SK-N-SH treated with all-trans-retinoic acid at 6 μM for 48 hours (cell line): ENCODE results near the gene MTA3.

Experiments used
- ATAC-seq: fragments of 200-7000 bp; cut with Tn5 transposase; 3 replicates; pipeline ENCODE4 v1.9.1; 2020; ENCODE audit warnings: mild to moderate bottlenecking, moderate library complexity
- ARNTL ChIP-seq: fragments of 450-650 bp; formaldehyde crosslinking; IDR thresholded peaks from 2 replicates; pipeline ENCODE4 v1.5.0; 2020; ENCODE audit warnings: low read depth, mild to moderate bottlenecking, moderate library complexity, borderline replicate concordance
- BACH2 ChIP-seq: fragments of 250-450 bp; sonication (Bioruptor Pico); IDR thresholded peaks from 2 replicates; pipeline ENCODE4 v1.9.0; 2021; ENCODE audit warnings: mild to moderate bottlenecking, borderline replicate concordance
- CSDC2 ChIP-seq: fragments of 250-450 bp; sonication (Bioruptor Pico); IDR thresholded peaks from 2 replicates; pipeline ENCODE4 v1.5.0; 2020; ENCODE audit warnings: mild to moderate bottlenecking, moderate library complexity
- ESRRG ChIP-seq: fragments of 250-450 bp; sonication (Bioruptor Pico); IDR thresholded peaks from 2 replicates; pipeline ENCODE4 v1.6.1; 2021; ENCODE audit warnings: mild to moderate bottlenecking
- GLIS3 ChIP-seq: fragments of 250-450 bp; sonication (Bioruptor Pico); IDR thresholded peaks from 2 replicates; pipeline ENCODE4 v1.5.0; 2020; ENCODE audit warnings: mild to moderate bottlenecking, moderate library complexity
- ISL1 ChIP-seq: fragments of 250-450 bp; sonication (Bioruptor Pico); IDR thresholded peaks from 2 replicates; pipeline ENCODE4 v2.1.2; 2022; ENCODE audit warnings: mild to moderate bottlenecking, moderate library complexity
- OSR1 ChIP-seq: fragments of 250-450 bp; sonication (Bioruptor Pico); IDR thresholded peaks from 2 replicates; pipeline ENCODE4 v1.8.0; 2022; ENCODE audit warnings: moderate library complexity, mild to moderate bottlenecking, inconsistent platforms
- PPARA ChIP-seq: fragments of 250-450 bp; sonication (Bioruptor Pico); IDR thresholded peaks from 2 replicates; pipeline ENCODE4 v1.5.0; 2020; ENCODE audit warnings: mild to moderate bottlenecking, borderline replicate concordance
- RARB ChIP-seq: fragments of 250-450 bp; sonication (Bioruptor Pico); IDR thresholded peaks from 2 replicates; pipeline ENCODE4 v1.8.0; 2021; ENCODE audit warnings: mild to moderate bottlenecking, moderate library complexity
- SNAI2 ChIP-seq: fragments of 250-450 bp; sonication (Bioruptor Pico); IDR thresholded peaks from 2 replicates; pipeline ENCODE4 v1.5.0; 2020; ENCODE audit warnings: mild to moderate bottlenecking, moderate library complexity
- TCF4 ChIP-seq: fragments of 250-450 bp; sonication (Bioruptor Pico); IDR thresholded peaks from 2 replicates; pipeline ENCODE4 v1.8.0; 2021; ENCODE audit warnings: mild to moderate bottlenecking, moderate library complexity, borderline replicate concordance
- TOX ChIP-seq: fragments of 250-450 bp; sonication (Bioruptor Pico); IDR thresholded peaks from 2 replicates; pipeline ENCODE4 v1.8.0; 2021; ENCODE audit warnings: mild to moderate bottlenecking, moderate library complexity, borderline replicate concordance
- TSHZ2 ChIP-seq: fragments of 250-450 bp; sonication (Bioruptor Pico); IDR thresholded peaks from 2 replicates; pipeline ENCODE4 v1.5.0; 2020; ENCODE audit warnings: mild to moderate bottlenecking, moderate library complexity
- ZC3H10 ChIP-seq: fragments of 250-450 bp; sonication (Bioruptor Pico); IDR thresholded peaks from 2 replicates; pipeline ENCODE4 v1.5.1; 2021; ENCODE audit warnings: mild to moderate bottlenecking, moderate library complexity
- ZFP3 ChIP-seq: fragments of 250-450 bp; sonication (Bioruptor Pico); IDR thresholded peaks from 2 replicates; pipeline ENCODE4 v1.5.0; 2020; ENCODE audit warnings: mild to moderate bottlenecking, moderate library complexity
- ZFP30 ChIP-seq: fragments of 450-650 bp; formaldehyde crosslinking; IDR thresholded peaks from 2 replicates; pipeline ENCODE4 v1.5.0; 2022; ENCODE audit warnings: mild to moderate bottlenecking, moderate library complexity
- ZNF70 ChIP-seq: fragments of 450-650 bp; formaldehyde crosslinking; IDR thresholded peaks from 2 replicates; pipeline ENCODE4 v1.5.0; 2020; ENCODE audit warnings: mild to moderate bottlenecking, moderate library complexity
- ZNF8 ChIP-seq: fragments of 450-650 bp; formaldehyde crosslinking; IDR thresholded peaks from 2 replicates; pipeline ENCODE4 v1.5.0; 2020; ENCODE audit warnings: mild to moderate bottlenecking, moderate library complexity
- TF ChIP-seq, protein P1 (sequence below): fragments of 250-450 bp; sonication (Bioruptor Pico); IDR thresholded peaks from 2 replicates; pipeline ENCODE4 v1.5.1; 2020; ENCODE audit warnings: low read depth, mild to moderate bottlenecking, moderate library complexity
- TF ChIP-seq, protein P2 (sequence below): fragments of 250-450 bp; sonication (Bioruptor Pico); IDR thresholded peaks from 2 replicates; pipeline ENCODE4 v1.8.0; 2020; ENCODE audit warnings: mild to moderate bottlenecking, moderate library complexity, borderline replicate concordance
- TF ChIP-seq, protein P3 (sequence below): fragments of 250-450 bp; sonication (Bioruptor Pico); IDR thresholded peaks from 2 replicates; pipeline ENCODE4 v1.5.1; 2021; ENCODE audit warnings: mild to moderate bottlenecking, moderate library complexity
- TF ChIP-seq, protein P4 (sequence below): fragments of 250-450 bp; sonication (Bioruptor Pico); IDR thresholded peaks from 2 replicates; pipeline ENCODE4 v1.8.0; 2021; ENCODE audit warnings: low read depth, mild to moderate bottlenecking, moderate library complexity, borderline replicate concordance

The MTA3 gene

DNA sequence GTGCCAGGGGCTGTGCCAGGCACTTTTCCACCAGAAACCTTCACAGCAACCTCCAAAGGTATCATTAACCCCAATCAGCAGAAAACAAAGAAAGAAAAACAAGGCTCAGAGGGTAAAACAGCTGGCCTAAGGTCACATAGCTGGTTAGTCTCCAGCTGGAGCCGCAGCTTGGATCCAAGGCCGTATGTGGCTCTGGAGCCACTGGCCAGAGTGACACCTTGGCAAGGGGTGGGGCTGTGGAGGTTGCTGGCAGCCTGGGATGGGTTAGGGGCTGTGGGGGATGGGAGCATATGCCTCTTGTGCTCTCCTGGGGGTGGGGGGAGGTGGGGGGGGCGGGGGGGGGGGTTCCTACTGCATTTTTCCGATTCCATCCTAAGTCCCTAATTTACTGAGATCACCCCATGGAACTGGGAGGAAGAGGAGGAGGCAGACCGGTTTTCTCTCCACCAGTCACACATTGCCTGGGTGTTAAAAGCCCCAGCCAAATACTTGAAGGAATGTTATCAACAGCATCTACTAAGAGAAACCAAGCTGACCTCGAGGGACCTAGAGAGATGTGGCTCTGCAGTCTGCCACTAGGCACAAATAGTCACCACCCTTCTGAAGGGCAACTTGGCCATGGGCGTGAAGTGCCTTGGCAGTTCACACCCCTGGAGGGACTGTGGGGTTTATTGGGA is 215.9 kb downstream of the MTA3 start:
- ATAC-seq, result no peak
- no peak for TF ChIP-seq ZNF8 (CRISPR knock-in tag)
- TF ChIP-seq GLIS3 (CRISPR knock-in tag), result no peak
- TF ChIP-seq, protein P1, sequence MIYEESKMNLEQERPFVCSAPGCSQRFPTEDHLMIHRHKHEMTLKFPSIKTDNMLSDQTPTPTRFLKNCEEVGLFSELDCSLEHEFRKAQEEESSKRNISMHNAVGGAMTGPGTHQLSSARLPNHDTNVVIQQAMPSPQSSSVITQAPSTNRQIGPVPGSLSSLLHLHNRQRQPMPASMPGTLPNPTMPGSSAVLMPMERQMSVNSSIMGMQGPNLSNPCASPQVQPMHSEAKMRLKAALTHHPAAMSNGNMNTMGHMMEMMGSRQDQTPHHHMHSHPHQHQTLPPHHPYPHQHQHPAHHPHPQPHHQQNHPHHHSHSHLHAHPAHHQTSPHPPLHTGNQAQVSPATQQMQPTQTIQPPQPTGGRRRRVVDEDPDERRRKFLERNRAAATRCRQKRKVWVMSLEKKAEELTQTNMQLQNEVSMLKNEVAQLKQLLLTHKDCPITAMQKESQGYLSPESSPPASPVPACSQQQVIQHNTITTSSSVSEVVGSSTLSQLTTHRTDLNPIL (CRISPR knock-in tag), result no peak

GRCh38 chr2:42786561-42787345 is 218.3 kb downstream of the MTA3 start:
- ATAC-seq, result no peak
- no peak for TF ChIP-seq BACH2 (CRISPR knock-in tag)
- TF ChIP-seq ARNTL (CRISPR knock-in tag), result no peak
- TF ChIP-seq PPARA (CRISPR knock-in tag), result no peak
- TF ChIP-seq, protein P2, sequence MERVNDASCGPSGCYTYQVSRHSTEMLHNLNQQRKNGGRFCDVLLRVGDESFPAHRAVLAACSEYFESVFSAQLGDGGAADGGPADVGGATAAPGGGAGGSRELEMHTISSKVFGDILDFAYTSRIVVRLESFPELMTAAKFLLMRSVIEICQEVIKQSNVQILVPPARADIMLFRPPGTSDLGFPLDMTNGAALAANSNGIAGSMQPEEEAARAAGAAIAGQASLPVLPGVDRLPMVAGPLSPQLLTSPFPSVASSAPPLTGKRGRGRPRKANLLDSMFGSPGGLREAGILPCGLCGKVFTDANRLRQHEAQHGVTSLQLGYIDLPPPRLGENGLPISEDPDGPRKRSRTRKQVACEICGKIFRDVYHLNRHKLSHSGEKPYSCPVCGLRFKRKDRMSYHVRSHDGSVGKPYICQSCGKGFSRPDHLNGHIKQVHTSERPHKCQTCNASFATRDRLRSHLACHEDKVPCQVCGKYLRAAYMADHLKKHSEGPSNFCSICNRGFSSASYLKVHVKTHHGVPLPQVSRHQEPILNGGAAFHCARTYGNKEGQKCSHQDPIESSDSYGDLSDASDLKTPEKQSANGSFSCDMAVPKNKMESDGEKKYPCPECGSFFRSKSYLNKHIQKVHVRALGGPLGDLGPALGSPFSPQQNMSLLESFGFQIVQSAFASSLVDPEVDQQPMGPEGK, result no peak
- TF ChIP-seq ZFP3 (CRISPR knock-in tag), result no peak
- no peak for TF ChIP-seq ISL1
- no peak for TF ChIP-seq CSDC2 (CRISPR knock-in tag)

DNA sequence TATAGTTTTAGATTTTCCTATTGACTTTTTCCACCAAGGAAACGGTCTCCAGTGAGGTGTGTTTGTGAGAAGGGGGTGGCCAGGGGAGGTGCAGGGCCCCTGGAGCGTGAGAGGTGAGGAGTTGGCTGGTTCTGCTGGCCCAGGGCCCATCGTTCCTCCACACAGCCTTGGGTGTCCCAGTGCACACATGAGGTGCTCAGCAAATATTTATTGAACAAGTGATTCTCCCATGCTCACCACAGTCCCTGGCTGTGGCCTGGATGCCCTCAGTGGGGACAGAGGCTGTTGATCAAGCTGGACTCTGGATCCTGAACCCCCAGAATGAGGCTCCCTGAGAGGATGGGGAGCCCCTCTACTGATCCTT is 219.0 kb downstream of the MTA3 start:
- TF ChIP-seq CSDC2 (CRISPR knock-in tag), result no peak
- TF ChIP-seq RARB (CRISPR knock-in tag), result no peak
- TF ChIP-seq ISL1, result no peak
- no peak for TF ChIP-seq ZC3H10 (CRISPR knock-in tag)
- TF ChIP-seq, protein P3, sequence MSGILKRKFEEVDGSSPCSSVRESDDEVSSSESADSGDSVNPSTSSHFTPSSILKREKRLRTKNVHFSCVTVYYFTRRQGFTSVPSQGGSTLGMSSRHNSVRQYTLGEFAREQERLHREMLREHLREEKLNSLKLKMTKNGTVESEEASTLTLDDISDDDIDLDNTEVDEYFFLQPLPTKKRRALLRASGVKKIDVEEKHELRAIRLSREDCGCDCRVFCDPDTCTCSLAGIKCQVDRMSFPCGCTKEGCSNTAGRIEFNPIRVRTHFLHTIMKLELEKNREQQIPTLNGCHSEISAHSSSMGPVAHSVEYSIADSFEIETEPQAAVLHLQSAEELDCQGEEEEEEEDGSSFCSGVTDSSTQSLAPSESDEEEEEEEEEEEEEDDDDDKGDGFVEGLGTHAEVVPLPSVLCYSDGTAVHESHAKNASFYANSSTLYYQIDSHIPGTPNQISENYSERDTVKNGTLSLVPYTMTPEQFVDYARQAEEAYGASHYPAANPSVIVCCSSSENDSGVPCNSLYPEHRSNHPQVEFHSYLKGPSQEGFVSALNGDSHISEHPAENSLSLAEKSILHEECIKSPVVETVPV, result no peak
- TF ChIP-seq SNAI2 (CRISPR knock-in tag), result no peak
- TF ChIP-seq ZFP3 (CRISPR knock-in tag), result no peak
- TF ChIP-seq OSR1, result no peak
- TF ChIP-seq, protein P4, sequence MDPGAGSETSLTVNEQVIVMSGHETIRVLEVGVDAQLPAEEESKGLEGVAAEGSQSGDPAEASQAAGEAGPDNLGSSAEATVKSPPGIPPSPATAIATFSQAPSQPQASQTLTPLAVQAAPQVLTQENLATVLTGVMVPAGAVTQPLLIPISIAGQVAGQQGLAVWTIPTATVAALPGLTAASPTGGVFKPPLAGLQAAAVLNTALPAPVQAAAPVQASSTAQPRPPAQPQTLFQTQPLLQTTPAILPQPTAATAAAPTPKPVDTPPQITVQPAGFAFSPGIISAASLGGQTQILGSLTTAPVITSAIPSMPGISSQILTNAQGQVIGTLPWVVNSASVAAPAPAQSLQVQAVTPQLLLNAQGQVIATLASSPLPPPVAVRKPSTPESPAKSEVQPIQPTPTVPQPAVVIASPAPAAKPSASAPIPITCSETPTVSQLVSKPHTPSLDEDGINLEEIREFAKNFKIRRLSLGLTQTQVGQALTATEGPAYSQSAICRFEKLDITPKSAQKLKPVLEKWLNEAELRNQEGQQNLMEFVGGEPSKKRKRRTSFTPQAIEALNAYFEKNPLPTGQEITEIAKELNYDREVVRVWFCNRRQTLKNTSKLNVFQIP (CRISPR knock-in tag), result no peak
- no peak for TF ChIP-seq ZNF70 (CRISPR knock-in tag)
- TF ChIP-seq ZFP30 (CRISPR knock-in tag), result no peak
- no peak for TF ChIP-seq ZNF8 (CRISPR knock-in tag)
- no peak for TF ChIP-seq TCF4
- TF ChIP-seq TOX, result no peak
- ATAC-seq, result no peak

- no peak for ATAC-seq
- TF ChIP-seq ESRRG (CRISPR knock-in tag) (no peak), ZNF8 (CRISPR knock-in tag) (no peak), ISL1 (no peak), ZNF70 (CRISPR knock-in tag) (no peak), TSHZ2 (no peak), ZFP3 (CRISPR knock-in tag) (no peak), GLIS3 (CRISPR knock-in tag) (no peak)
- TF ChIP-seq, protein P1 (CRISPR knock-in tag), result no peak
- TF ChIP-seq, protein P3, result no peak
Observed at GRCh38 chr2:42787788-42788477, 219.5 kb downstream of the MTA3 start.
